ENCODE results near the gene ADGRL2.

The ADGRL2 gene

GRCh38 chr1:81827942-81828341, 27.2 kb downstream of the ADGRL2 start:
- Mint-ChIP-seq H3K27ac (no peak overlapping the region), H3K4me3 (no peak overlapping the region), H3K4me1 (no peaks in the 10 kb centered on the region), H3K36me3 (no peaks in the 10 kb centered on the region), H3K9me3 (peaks cover 17% of the 10 kb centered on the region)
- DNase-seq (ENCODE audit: low spot score in 2 of 2) (no peak), ATAC-seq (no peak)

- no peaks in the 10 kb centered on the region for H3K4me1 Mint-ChIP-seq
- H3K4me3 Mint-ChIP-seq, result no peak overlapping the region
- peaks cover 5% of the 10 kb centered on the region for H3K9me3 Mint-ChIP-seq
- ATAC-seq (no peak), DNase-seq (ENCODE audit: low spot score in 2 of 2) (no peak)
- no peak overlapping the region for H3K27ac Mint-ChIP-seq
- no peaks in the 10 kb centered on the region for H3K36me3 Mint-ChIP-seq
Measured at GRCh38 chr1:81832573-81832972, 31.8 kb downstream of the ADGRL2 start.

GRCh38 chr1:81833722-81834121, 33.0 kb downstream of the ADGRL2 start:
- Mint-ChIP-seq H3K4me1 (no peaks in the 10 kb centered on the region), H3K27ac (no peak overlapping the region), H3K36me3 (no peaks in the 10 kb centered on the region), H3K9me3 (peaks cover 5% of the 10 kb centered on the region), H3K4me3 (no peak overlapping the region)
- ATAC-seq (no peak), DNase-seq (ENCODE audit: low spot score in 2 of 2) (no peak)

- no peak for DNase-seq (ENCODE audit: low spot score in 2 of 2)
- no peaks in the 10 kb centered on the region for H3K36me3 Mint-ChIP-seq
- ATAC-seq, result no peak
- no peaks in the 10 kb centered on the region for H3K4me1 Mint-ChIP-seq
- peaks cover 5% of the 10 kb centered on the region for H3K9me3 Mint-ChIP-seq
- H3K4me3 Mint-ChIP-seq, result no peak overlapping the region
- H3K27ac Mint-ChIP-seq, result no peak overlapping the region
Measured at GRCh38 chr1:81834268-81834667, 33.5 kb downstream of the ADGRL2 start.

GRCh38 chr1:81834921-81835698, 34.4 kb downstream of the ADGRL2 start:
- H3K4me1 Mint-ChIP-seq, result no peaks in the 10 kb centered on the region
- no peaks in the 10 kb centered on the region for H3K36me3 Mint-ChIP-seq
- H3K9me3 Mint-ChIP-seq, result peaks cover 5% of the 10 kb centered on the region
- ATAC-seq (no peak), DNase-seq (ENCODE audit: low spot score in 2 of 2) (no peak)
- H3K4me3 Mint-ChIP-seq, result no peak overlapping the region
- no peak overlapping the region for H3K27ac Mint-ChIP-seq

- H3K4me3 Mint-ChIP-seq, result no peak overlapping the region
- no peaks in the 10 kb centered on the region for H3K36me3 Mint-ChIP-seq
- no peak for ATAC-seq
- peaks cover 5% of the 10 kb centered on the region for H3K9me3 Mint-ChIP-seq
- no peak overlapping the region for H3K27ac Mint-ChIP-seq
- no peaks in the 10 kb centered on the region for H3K4me1 Mint-ChIP-seq
- DNase-seq (ENCODE audit: low spot score in 2 of 2), result no peak
Measured at GRCh38 chr1:81836007-81836626, 35.4 kb downstream of the ADGRL2 start.

GRCh38 chr1:81838600-81839218, 38.0 kb downstream of the ADGRL2 start:
- Mint-ChIP-seq H3K27ac (no peak overlapping the region), H3K36me3 (no peaks in the 10 kb centered on the region), H3K4me1 (no peaks in the 10 kb centered on the region), H3K4me3 (no peak overlapping the region), H3K9me3 (peaks cover 7% of the 10 kb centered on the region)
- no peak for ATAC-seq
- DNase-seq (ENCODE audit: low spot score in 2 of 2), result no peak

GRCh38 chr1:81840805-81841204, 40.1 kb downstream of the ADGRL2 start:
- DNase-seq (ENCODE audit: low spot score in 2 of 2) (no peak), ATAC-seq (no peak)
- Mint-ChIP-seq H3K9me3 (peaks cover 7% of the 10 kb centered on the region), H3K4me1 (no peaks in the 10 kb centered on the region), H3K36me3 (no peaks in the 10 kb centered on the region), H3K27ac (no peak overlapping the region), H3K4me3 (no peak overlapping the region)

GRCh38 chr1:81841795-81842194, 41.1 kb downstream of the ADGRL2 start:
- Mint-ChIP-seq H3K4me1 (no peaks in the 10 kb centered on the region), H3K36me3 (no peaks in the 10 kb centered on the region), H3K27ac (no peak overlapping the region), H3K4me3 (no peak overlapping the region), H3K9me3 (peaks cover 7% of the 10 kb centered on the region)
- ATAC-seq (no peak), DNase-seq (ENCODE audit: low spot score in 2 of 2) (no peak)

- no peak for ATAC-seq
- H3K4me1 Mint-ChIP-seq, result no peaks in the 10 kb centered on the region
- no peak overlapping the region for H3K27ac Mint-ChIP-seq
- H3K9me3 Mint-ChIP-seq, result peaks cover 9% of the 10 kb centered on the region
- no peaks in the 10 kb centered on the region for H3K36me3 Mint-ChIP-seq
- no peak overlapping the region for H3K4me3 Mint-ChIP-seq
- DNase-seq (ENCODE audit: low spot score in 2 of 2), result no peak
Measured at GRCh38 chr1:81844477-81844876, 43.7 kb downstream of the ADGRL2 start.

GRCh38 chr1:81846630-81847029, 45.9 kb downstream of the ADGRL2 start:
- no peaks in the 10 kb centered on the region for H3K36me3 Mint-ChIP-seq
- H3K4me1 Mint-ChIP-seq, result no peaks in the 10 kb centered on the region
- H3K4me3 Mint-ChIP-seq, result no peak overlapping the region
- no peak for DNase-seq (ENCODE audit: low spot score in 2 of 2)
- H3K9me3 Mint-ChIP-seq, result peaks cover 10% of the 10 kb centered on the region
- no peak for ATAC-seq
- no peak overlapping the region for H3K27ac Mint-ChIP-seq

GRCh38 chr1:81847063-81847462, 46.3 kb downstream of the ADGRL2 start:
- Mint-ChIP-seq H3K36me3 (no peaks in the 10 kb centered on the region), H3K4me1 (no peaks in the 10 kb centered on the region), H3K9me3 (peaks cover 7% of the 10 kb centered on the region), H3K4me3 (no peak overlapping the region), H3K27ac (no peak overlapping the region)
- DNase-seq (ENCODE audit: low spot score in 2 of 2) (no peak), ATAC-seq (no peak)

GRCh38 chr1:81848880-81849682, 48.3 kb downstream of the ADGRL2 start:
- H3K36me3 Mint-ChIP-seq, result no peaks in the 10 kb centered on the region
- H3K9me3 Mint-ChIP-seq, result peaks cover 9% of the 10 kb centered on the region
- ATAC-seq (no peak), DNase-seq (ENCODE audit: low spot score in 2 of 2) (no peak)
- no peak overlapping the region for H3K4me3 Mint-ChIP-seq
- no peaks in the 10 kb centered on the region for H3K4me1 Mint-ChIP-seq
- H3K27ac Mint-ChIP-seq, result no peak overlapping the region

- H3K27ac Mint-ChIP-seq, result no peak overlapping the region
- H3K4me1 Mint-ChIP-seq, result no peaks in the 10 kb centered on the region
- DNase-seq (ENCODE audit: low spot score in 2 of 2), result no peak
- H3K4me3 Mint-ChIP-seq, result no peak overlapping the region
- no peaks in the 10 kb centered on the region for H3K36me3 Mint-ChIP-seq
- H3K9me3 Mint-ChIP-seq, result peaks cover 14% of the 10 kb centered on the region
- ATAC-seq, result no peak
Measured at GRCh38 chr1:81850031-81850430, 49.3 kb downstream of the ADGRL2 start.

GRCh38 chr1:81850495-81850894, 49.8 kb downstream of the ADGRL2 start:
- DNase-seq (ENCODE audit: low spot score in 2 of 2) (no peak), ATAC-seq (no peak)
- no peak overlapping the region for H3K27ac Mint-ChIP-seq
- no peaks in the 10 kb centered on the region for H3K36me3 Mint-ChIP-seq
- H3K4me1 Mint-ChIP-seq, result no peaks in the 10 kb centered on the region
- H3K9me3 Mint-ChIP-seq, result peaks cover 14% of the 10 kb centered on the region
- H3K4me3 Mint-ChIP-seq, result no peak overlapping the region

Data from stimulated activated effector memory CD8-positive, alpha-beta T cell treated with anti-CD3 and anti-CD28 coated beads, Interleukin-12 subunit alpha, Interleukin-12 subunit beta, amount 100 ng/mL, for 72 hours (primary cell).